Sigmoid colon (tissue), 4 donors: ENCODE data around the gene EFCAB3.

Source experiments
- CTCF ChIP-seq, 4 experiments: fragments of 450-650 bp in 3 of 4; fragments of 200-600 bp in 1 of 4; IDR thresholded peaks; one replicate each; pipeline ENCODE4 v1.5.1; 2016 to 2019; ENCODE audit warnings: antibody characterized with exemption in 4 of 4, mild to moderate bottlenecking in 3 of 4, moderate library complexity in 2 of 4
- EP300 ChIP-seq, 4 donors: sonication (generic); formaldehyde crosslinking; IDR thresholded peaks; one replicate each; pipeline ENCODE4 v1.6.1; 2017; ENCODE audit warnings: antibody characterized with exemption in 4 of 4
- POLR2A ChIP-seq, 2 donors: fragments of 450-650 bp; IDR thresholded peaks; one replicate each; pipeline ENCODE4 v1.6.1; 2016; ENCODE audit warnings: antibody characterized with exemption in 2 of 2, mild to moderate bottlenecking in 2 of 2, moderate library complexity in 2 of 2
- POLR2AphosphoS5 ChIP-seq, 4 donors: sonication (generic); formaldehyde crosslinking; IDR thresholded peaks; one replicate each; pipeline ENCODE4 v1.6.1; 2017; ENCODE audit warnings: antibody characterized with exemption in 4 of 4

- TF ChIP-seq CTCF (IDR thresholded peaks at IDR 0.05) (no peak), POLR2A (IDR thresholded peaks at IDR 0.05) (no peak), POLR2AphosphoS5 (IDR thresholded peaks at IDR 0.05) (no peak), EP300 (IDR thresholded peaks at IDR 0.05) (no peak)
These were observed at the start of gene EFCAB3 for GRCh38 chr17:62380253-62380652.
